OCI-M2 (cell line): ENCODE measurements around the gene FNIP1.
"Not testable (repeated sequence)": the region's sequence is repeated elsewhere in the genome, so short reads cannot be mapped to it uniquely, and the experiment has no call there.

Source experiments
- DNase-seq: peaks from one replicate; lab custom pipeline; 2025; ENCODE audit not compliant: unreplicated experiment; lab: John Stamatoyannopoulos, UW

FNIP1 gene

GRCh38 chr5:131693894-131694293 lies 102.9 kb downstream of the FNIP1 start:
- no peak for DNase-seq

GRCh38 chr5:131685516-131686171 lies 111.2 kb downstream of the FNIP1 start:
- DNase-seq: no peak

GRCh38 chr5:131684595-131684994 lies 112.2 kb downstream of the FNIP1 start:
- no peak for DNase-seq

GRCh38 chr5:131684051-131684450 lies 112.8 kb downstream of the FNIP1 start:
- no peak for DNase-seq

GRCh38 chr5:131682826-131683225 lies 114.0 kb downstream of the FNIP1 start:
- no peak for DNase-seq

GRCh38 chr5:131682175-131682574 lies 114.6 kb downstream of the FNIP1 start:
- DNase-seq: no peak

GRCh38 chr5:131679911-131680310 lies 116.9 kb downstream of the FNIP1 start:
- no peak for DNase-seq

GRCh38 chr5:131678273-131678672 lies 118.5 kb downstream of the FNIP1 start:
- not testable (repeated sequence) for DNase-seq

GRCh38 chr5:131677115-131677514 lies 119.7 kb downstream of the FNIP1 start:
- no peak for DNase-seq

- DNase-seq: no peak
These were observed 124.0 kb downstream of the FNIP1 start for GRCh38 chr5:131672776-131673175.

GRCh38 chr5:131671994-131672655 lies 124.7 kb downstream of the FNIP1 start:
- DNase-seq: no peak

- DNase-seq: no peak
These were observed 125.4 kb downstream of the FNIP1 start for GRCh38 chr5:131671409-131671808.

GRCh38 chr5:131664929-131665328 lies 131.9 kb downstream of the FNIP1 start:
- DNase-seq: no peak

GRCh38 chr5:131661933-131662332 lies 134.9 kb downstream of the FNIP1 start:
- no peak for DNase-seq

GRCh38 chr5:131659841-131660240 lies 137.0 kb downstream of the FNIP1 start:
- no peak for DNase-seq

- DNase-seq: no peak
These were observed 137.5 kb downstream of the FNIP1 start for GRCh38 chr5:131659290-131659689.

- DNase-seq: no peak
These were observed 142.0 kb downstream of the FNIP1 start for GRCh38 chr5:131654776-131655175.

- no peak for DNase-seq
These were observed 142.5 kb downstream of the FNIP1 start for GRCh38 chr5:131654309-131654708.

- DNase-seq: no peak
These were observed 147.7 kb downstream of the FNIP1 start for GRCh38 chr5:131649161-131649560.

- DNase-seq: no peak
These were observed 149.6 kb downstream of the FNIP1 start for GRCh38 chr5:131647048-131647769.

- DNase-seq: no peak
These were observed 152.0 kb downstream of the FNIP1 start for GRCh38 chr5:131644822-131645221.

GRCh38 chr5:131644370-131644769 lies 152.4 kb downstream of the FNIP1 start:
- no peak for DNase-seq
